Activated CD4-positive, alpha-beta T cell treated with anti-CD3 and anti-CD28 coated beads, Interleukin-2, amount 10 ng/mL, durations not matched to agents 24 days and 14 days (primary cell): ENCODE results near the gene GPR75. TPM values are rescaled to one million over a fixed set of nuclear protein-coding genes. Genes with fewer than 3 reads are reported as not detected.
"Not testable (repeated sequence)": the region's sequence is repeated elsewhere in the genome, so short reads cannot be mapped to it uniquely, and the experiment has no call there.

Experiments used
- DNase-seq: peaks from one replicate; pipeline ENCODE4 v3.0.0; 2022
- H3K27ac Mint-ChIP-seq: one replicate; pipeline ENCODE4 v1.8.0; 2022; ENCODE audit warnings: mild to moderate bottlenecking, mixed read lengths
- H3K27me3 Mint-ChIP-seq: one replicate; pipeline ENCODE4 v1.8.0; 2022; ENCODE audit warnings: mixed read lengths
- H3K36me3 Mint-ChIP-seq: one replicate; pipeline ENCODE4 v1.8.0; 2022; ENCODE audit warnings: low read depth, mild to moderate bottlenecking, mixed read lengths
- H3K4me1 Mint-ChIP-seq: one replicate; pipeline ENCODE4 v1.8.0; 2021; ENCODE audit warnings: mixed read lengths
- H3K4me3 Mint-ChIP-seq: one replicate; pipeline ENCODE4 v1.8.0; 2022; ENCODE audit warnings: mild to moderate bottlenecking, moderate library complexity, mixed read lengths
- H3K9me3 Mint-ChIP-seq: one replicate; pipeline ENCODE4 v1.8.0; 2021; ENCODE audit warnings: mixed read lengths
- intact Hi-C: fragments of 100-400 bp; cut with micrococcal nuclease; formaldehyde crosslinking; loops from one replicate; pipeline ENCODE4 v1.15.1; 2023
- total RNA-seq: library from RNA; stranded (reverse); gene quantifications from 2 replicates; pipeline ENCODE4 v1.2.3, GENCODE V29; 2022

The GPR75 gene
- total RNA-seq, 1 donor from 2014 or later, result 3.1 TPM

DNA sequence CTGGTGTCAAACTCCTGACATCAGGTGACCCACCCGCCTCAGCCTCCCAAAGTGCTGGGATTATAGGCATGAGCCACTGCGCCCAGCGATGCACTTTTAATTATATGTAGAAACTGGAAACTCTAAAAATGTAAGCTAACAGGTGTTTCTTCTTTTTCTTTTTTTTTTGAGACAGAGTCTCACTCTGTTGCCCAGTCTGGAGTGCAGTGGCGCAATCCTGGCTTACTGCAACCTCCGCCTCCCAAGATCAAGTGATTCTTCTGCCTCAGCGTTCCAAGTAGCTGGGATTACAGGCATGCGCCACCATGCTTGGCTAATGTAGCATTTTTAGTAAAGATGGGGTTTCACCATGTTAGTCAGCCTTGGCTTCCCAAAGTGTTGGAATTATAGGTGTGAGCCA lies 18.1 kb downstream of the GPR75 start:
- H3K9me3 Mint-ChIP-seq, H3K36me3 Mint-ChIP-seq, H3K4me3 Mint-ChIP-seq, H3K27me3 Mint-ChIP-seq, H3K4me1 Mint-ChIP-seq, H3K27ac Mint-ChIP-seq, DNase-seq, intact Hi-C loops: not testable (repeated sequence)

DNA sequence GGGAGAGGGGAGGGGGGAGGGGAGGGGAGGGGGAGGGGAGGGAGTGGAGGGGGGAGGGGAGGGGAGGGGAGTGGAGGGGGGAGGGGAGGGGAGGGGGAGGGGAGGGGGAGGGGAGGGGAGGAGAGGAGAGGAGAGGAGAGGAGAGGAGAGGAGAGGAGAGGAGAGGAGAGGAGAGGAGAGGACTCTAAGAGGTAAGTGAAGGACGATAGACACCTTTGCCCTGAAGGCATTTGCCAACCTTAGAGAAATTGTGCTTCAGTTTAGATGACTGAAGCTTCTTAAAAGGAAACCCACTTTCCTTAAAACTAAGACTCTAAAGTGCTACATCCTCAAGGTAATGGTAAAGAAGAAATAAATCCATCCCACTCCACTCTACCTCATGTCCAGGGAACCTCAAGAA lies 19.2 kb downstream of the GPR75 start:
- H3K27ac Mint-ChIP-seq, result no peak overlapping the region
- no peak overlapping the region for H3K4me3 Mint-ChIP-seq
- H3K9me3 Mint-ChIP-seq, result no peaks in the 10 kb centered on the region
- intact Hi-C loops, result no loop called here
- H3K4me1 Mint-ChIP-seq, result peaks cover 2% of the 10 kb centered on the region
- H3K36me3 Mint-ChIP-seq, result no peaks in the 10 kb centered on the region
- no peak for DNase-seq
- no peaks in the 10 kb centered on the region for H3K27me3 Mint-ChIP-seq

DNA sequence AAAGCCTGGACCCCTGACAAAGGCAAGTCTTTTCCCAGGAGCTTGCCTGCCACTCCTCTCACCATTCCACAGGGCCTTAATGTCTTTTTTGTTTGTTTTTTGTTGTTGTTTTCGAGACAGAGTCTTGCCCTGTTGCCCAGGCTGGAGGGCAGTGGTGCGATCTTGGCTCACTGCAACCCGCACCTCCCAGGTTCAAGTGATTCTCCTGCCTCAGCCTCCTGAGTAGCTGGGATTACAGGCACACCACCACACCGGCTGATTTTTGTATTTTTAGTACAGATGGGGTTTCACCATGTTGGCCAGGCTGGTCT lies 29.8 kb downstream of the GPR75 start:
- not testable (repeated sequence) for H3K36me3 Mint-ChIP-seq, H3K9me3 Mint-ChIP-seq

DNA sequence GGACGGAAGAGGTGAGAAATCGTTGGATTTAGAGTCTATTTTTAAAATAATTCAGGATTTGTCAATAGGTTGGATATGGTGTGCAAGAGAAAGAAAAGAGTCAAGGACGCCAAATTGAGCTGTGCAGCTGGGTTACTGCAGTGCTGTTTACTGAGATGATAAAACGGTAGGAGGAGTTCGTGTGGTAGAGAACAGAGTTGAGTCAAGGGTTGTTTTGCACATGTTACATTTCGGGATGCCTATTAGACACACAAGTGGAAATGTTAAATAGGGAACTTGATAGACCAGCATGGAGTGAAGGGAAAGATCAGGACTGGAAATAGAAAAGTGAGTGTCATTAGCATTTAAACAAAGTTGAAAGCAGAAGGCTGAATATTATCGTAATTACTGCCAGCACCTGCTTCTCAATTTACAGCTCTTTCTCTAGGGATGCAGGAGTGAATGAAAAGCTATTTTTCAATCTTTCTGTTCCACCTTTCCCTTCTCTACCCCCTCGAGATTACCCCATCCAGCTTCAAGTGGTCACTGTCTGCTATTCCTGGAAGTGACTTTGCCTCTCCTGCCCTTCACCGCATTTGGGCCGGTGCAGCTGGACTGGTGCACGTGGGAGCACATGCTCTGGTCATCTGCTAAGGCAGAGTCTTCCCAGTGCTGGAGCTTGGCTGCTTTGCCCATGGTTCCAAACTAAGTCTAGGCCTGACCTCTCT lies 30.3 kb downstream of the GPR75 start:
- Mint-ChIP-seq H3K27ac (no peak overlapping the region), H3K4me3 (no peak overlapping the region), H3K9me3 (no peaks in the 10 kb centered on the region), H3K4me1 (no peaks in the 10 kb centered on the region), H3K27me3 (no peaks in the 10 kb centered on the region), H3K36me3 (peaks cover 3% of the 10 kb centered on the region)
- intact Hi-C loops, result no loop called here
- DNase-seq, result no peak

More for the DNA sequence above, 29.8 kb downstream of the GPR75 start:
- intact Hi-C loops, H3K27me3 Mint-ChIP-seq, DNase-seq, H3K4me1 Mint-ChIP-seq, H3K4me3 Mint-ChIP-seq, H3K27ac Mint-ChIP-seq: not testable (repeated sequence)

DNA sequence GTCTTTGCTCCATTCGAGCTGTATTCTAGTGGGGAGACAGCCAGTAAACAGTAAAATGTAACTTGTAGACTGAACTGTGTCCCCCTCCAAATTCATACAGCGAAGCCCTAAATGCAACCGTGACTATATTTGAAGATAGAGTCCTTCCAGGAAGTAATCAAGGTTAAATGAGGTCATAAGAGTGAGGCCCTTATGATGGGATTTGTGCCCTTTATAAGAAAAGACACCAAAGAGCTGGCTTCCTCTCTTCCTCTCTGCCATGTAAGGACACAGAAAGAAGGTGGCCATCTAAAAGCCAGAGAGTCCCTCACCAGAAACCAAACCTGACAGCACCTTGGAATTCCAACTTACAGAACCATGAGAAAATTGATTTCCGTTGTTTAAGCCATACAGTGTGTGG lies 31.4 kb downstream of the GPR75 start:
- no peaks in the 10 kb centered on the region for H3K4me1 Mint-ChIP-seq
- no peaks in the 10 kb centered on the region for H3K9me3 Mint-ChIP-seq
- intact Hi-C loops, result no loop called here
- no peak for DNase-seq
- no peak overlapping the region for H3K27ac Mint-ChIP-seq
- H3K27me3 Mint-ChIP-seq, result no peaks in the 10 kb centered on the region
- no peak overlapping the region for H3K4me3 Mint-ChIP-seq
- H3K36me3 Mint-ChIP-seq, result no peaks in the 10 kb centered on the region

- Mint-ChIP-seq H3K9me3 (no peaks in the 10 kb centered on the region), H3K36me3 (no peaks in the 10 kb centered on the region), H3K4me1 (no peaks in the 10 kb centered on the region), H3K27me3 (no peaks in the 10 kb centered on the region), H3K27ac (no peak overlapping the region), H3K4me3 (no peak overlapping the region)
- intact Hi-C loops, result no loop called here
- DNase-seq, result no peak
Observed at GRCh38 chr2:53827398-53828175, 32.2 kb downstream of the GPR75 start.

DNA sequence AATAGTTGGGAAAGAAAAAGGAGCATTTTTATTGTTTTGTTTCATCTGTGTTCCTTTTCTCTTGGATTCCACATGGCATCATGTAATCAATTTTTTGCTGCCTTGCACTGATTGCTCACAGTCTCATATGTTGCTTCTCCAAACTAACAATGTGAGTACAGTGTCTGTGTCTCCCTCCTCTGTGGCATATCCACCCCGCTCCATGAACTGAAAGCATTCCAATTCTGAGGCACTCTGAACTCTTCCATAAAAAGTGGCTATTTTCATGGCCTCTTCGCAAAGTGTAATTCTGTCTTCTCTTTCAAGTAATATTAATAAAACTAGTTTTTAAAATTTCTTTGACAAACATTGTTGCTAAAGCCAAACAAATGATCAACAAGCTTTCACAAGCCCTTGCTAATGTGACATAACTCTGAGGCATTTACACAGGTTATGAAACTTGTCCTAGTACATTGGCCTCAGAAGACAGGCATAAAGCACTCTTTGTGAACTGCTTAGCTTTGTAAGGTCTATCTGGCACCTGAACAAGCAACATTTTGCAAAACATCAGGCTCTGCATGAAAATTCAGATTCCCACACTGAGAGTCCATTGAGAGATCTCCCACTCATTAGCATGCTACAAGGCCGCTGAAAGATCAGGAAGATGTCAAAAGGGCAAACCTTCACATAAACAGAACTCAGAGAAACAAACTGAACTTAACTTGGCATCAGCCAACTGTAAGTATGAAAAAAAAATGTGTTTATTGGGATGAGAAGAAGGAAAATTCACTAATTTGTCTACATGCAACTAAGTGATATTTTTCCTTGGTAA lies 33.0 kb downstream of the GPR75 start:
- H3K27me3 Mint-ChIP-seq, result no peaks in the 10 kb centered on the region
- no peak overlapping the region for H3K4me3 Mint-ChIP-seq
- H3K36me3 Mint-ChIP-seq, result no peaks in the 10 kb centered on the region
- no peak overlapping the region for H3K27ac Mint-ChIP-seq
- H3K4me1 Mint-ChIP-seq, result no peaks in the 10 kb centered on the region
- intact Hi-C loops, result no loop called here
- no peaks in the 10 kb centered on the region for H3K9me3 Mint-ChIP-seq
- no peak for DNase-seq

DNA sequence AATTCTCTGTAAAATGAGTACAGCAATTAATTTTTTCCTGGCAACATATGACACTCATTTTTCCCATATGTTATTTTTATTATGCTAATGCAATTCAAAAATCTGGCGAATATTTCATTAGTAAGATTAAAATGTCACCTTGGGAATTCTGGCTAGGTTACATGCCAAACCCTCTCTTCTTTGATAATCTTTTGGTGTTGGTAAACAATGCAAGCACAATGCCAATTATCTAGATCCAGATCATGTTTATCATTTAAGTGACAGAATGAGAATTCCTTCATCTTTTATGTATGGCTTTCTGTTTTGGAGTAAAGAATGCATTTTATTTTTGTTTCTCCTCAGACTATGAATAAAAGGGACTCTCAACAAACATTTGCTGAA lies 33.7 kb downstream of the GPR75 start:
- no peak for DNase-seq
- intact Hi-C loops, result no loop called here
- Mint-ChIP-seq H3K27ac (no peak overlapping the region), H3K4me1 (no peaks in the 10 kb centered on the region), H3K27me3 (no peaks in the 10 kb centered on the region), H3K36me3 (no peaks in the 10 kb centered on the region), H3K9me3 (no peaks in the 10 kb centered on the region), H3K4me3 (no peak overlapping the region)

DNA sequence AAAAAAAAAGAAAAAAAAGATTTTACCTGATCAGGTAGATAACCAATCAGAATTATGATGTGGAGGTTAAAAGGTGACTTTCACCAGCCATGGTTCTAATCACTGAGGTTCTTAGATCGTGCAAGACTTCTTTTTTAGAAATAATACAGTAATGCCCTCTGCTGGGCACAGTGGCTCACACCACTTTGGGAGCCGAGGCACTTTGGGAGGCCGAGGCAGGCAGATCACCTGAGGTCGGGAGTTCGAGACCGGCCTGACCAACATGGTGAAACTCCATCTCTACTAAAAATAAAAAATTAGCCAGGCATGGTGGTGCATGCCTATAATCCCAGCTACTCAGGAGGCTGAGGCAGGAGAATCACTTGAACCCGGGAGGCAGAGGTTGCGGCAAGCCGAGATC lies 36.1 kb downstream of the GPR75 start:
- H3K9me3 Mint-ChIP-seq, H3K27me3 Mint-ChIP-seq, intact Hi-C loops, H3K4me1 Mint-ChIP-seq, H3K27ac Mint-ChIP-seq, H3K4me3 Mint-ChIP-seq, H3K36me3 Mint-ChIP-seq: not testable (repeated sequence)
- peak; percentile 61 for DNase-seq

DNA sequence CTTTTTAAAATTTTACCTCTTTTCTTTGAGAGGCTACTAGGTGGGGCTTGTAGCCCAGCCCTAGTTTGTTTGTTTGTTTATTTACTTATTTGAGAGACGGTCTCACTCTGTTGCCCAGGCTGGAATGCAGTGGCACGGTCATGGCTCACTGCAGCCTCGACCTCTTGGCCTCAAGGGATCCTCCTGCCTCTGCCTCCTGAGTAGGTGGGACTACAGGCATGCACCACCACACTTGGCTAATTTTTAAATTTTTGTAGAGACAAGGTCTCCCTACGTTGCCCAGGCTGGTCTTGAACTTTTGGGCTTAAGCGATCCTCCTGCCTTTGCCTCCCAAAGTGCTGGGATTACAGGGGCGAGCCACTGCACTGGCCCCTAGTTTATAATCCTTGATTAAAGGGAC lies 38.0 kb downstream of the GPR75 start:
- peaks cover 10% of the 10 kb centered on the region for H3K36me3 Mint-ChIP-seq
- no peak overlapping the region for H3K4me3 Mint-ChIP-seq
- H3K9me3 Mint-ChIP-seq, result no peaks in the 10 kb centered on the region
- DNase-seq, result no peak
- H3K27me3 Mint-ChIP-seq, result no peaks in the 10 kb centered on the region
- intact Hi-C loops, result no loop called here
- no peak overlapping the region for H3K27ac Mint-ChIP-seq
- no peaks in the 10 kb centered on the region for H3K4me1 Mint-ChIP-seq

- Mint-ChIP-seq H3K27me3 (no peaks in the 10 kb centered on the region), H3K9me3 (no peaks in the 10 kb centered on the region), H3K4me1 (no peaks in the 10 kb centered on the region), H3K4me3 (no peak overlapping the region), H3K36me3 (peaks cover 15% of the 10 kb centered on the region), H3K27ac (no peak overlapping the region)
- no peak for DNase-seq
- intact Hi-C loops, result no loop called here
Observed at GRCh38 chr2:53820711-53821110, 39.1 kb downstream of the GPR75 start.

DNA sequence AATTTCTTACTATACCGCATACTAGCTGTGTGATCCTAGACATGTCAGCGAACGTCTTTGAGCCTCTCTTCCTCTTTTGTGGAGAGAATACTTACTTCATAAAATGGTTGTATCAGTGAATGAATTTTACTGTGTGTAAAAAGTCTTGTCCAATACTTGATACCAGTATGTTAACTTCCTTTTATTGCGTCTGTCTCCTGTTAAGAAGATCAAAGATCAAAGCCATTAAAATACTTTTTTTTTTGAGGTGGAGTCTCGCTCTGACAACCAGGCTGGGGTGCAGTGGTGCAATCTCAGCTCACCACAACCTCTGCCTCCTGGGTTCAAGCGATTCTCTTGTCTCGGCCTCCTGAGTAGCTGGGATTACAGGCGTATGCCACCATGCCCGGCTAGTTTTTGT lies 39.7 kb downstream of the GPR75 start:
- no peaks in the 10 kb centered on the region for H3K9me3 Mint-ChIP-seq
- H3K27me3 Mint-ChIP-seq, result no peaks in the 10 kb centered on the region
- no peaks in the 10 kb centered on the region for H3K4me1 Mint-ChIP-seq
- intact Hi-C loops, result no loop called here
- H3K4me3 Mint-ChIP-seq, result no peak overlapping the region
- H3K27ac Mint-ChIP-seq, result no peak overlapping the region
- no peak for DNase-seq
- H3K36me3 Mint-ChIP-seq, result peaks cover 21% of the 10 kb centered on the region

GRCh38 chr2:53819634-53820033 lies 40.1 kb downstream of the GPR75 start:
- Mint-ChIP-seq H3K27ac (no peak overlapping the region), H3K27me3 (no peaks in the 10 kb centered on the region), H3K4me1 (no peaks in the 10 kb centered on the region), H3K4me3 (no peak overlapping the region), H3K9me3 (no peaks in the 10 kb centered on the region), H3K36me3 (peaks cover 22% of the 10 kb centered on the region)
- intact Hi-C loops, result no loop called here
- DNase-seq, result no peak

DNA sequence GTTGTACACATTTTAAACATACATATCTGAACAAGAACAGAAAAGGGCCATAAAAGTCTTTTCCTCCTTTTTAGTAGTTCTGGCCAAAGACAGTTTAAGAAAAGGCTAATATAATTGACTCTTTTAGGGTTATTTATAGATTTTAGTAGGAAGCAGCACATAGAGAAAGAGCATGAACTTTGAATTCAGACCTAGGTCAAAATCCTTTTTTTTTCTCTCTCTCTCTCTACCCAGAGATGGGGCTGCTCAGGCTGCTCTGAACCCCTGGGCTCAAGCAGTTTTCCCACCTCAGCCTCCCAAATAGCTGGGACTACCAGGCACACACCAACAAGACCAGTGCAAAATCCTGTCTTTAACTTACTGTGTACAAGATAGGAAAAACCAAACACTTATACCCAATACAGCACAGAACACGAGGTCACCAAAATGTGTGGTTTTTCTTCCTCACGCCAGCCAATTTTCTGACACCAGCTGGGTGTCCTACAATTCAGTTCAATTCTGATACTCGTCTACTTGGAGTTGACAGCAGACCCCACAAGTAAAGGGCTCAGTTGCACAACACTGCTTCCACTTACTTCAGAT lies 40.8 kb downstream of the GPR75 start:
- no peak for DNase-seq
- Mint-ChIP-seq H3K27ac (no peak overlapping the region), H3K9me3 (no peaks in the 10 kb centered on the region), H3K4me3 (no peak overlapping the region), H3K4me1 (no peaks in the 10 kb centered on the region), H3K27me3 (no peaks in the 10 kb centered on the region), H3K36me3 (peaks cover 23% of the 10 kb centered on the region)
- intact Hi-C loops, result no loop called here
